Activated CD8-positive, alpha-beta memory T cell treated with anti-CD3 and anti-CD28 coated beads, Interleukin-2, amount 50 U/mL, for 4 hours (primary cell): Measurements from ENCODE around the gene CCND3.
A peak's percentile ranks its signal among the peaks of the same experiment; 100 is the strongest.

Experiments
- DNase-seq: peaks from one replicate; pipeline ENCODE4 v3.0.0-alpha.2; 2020

Gene CCND3

GRCh38 chr6:41941280-41942066 is at the start of gene CCND3:
CCND3 (minus strand) TSS chr6:41941808; CDS start chr6:41941649, 159 bp downstream.
- peak; percentile 85 for DNase-seq

- no peak for DNase-seq
Measured at GRCh38 chr6:41986339-41986738, 44.7 kb upstream of the CCND3 start.

- no peak for DNase-seq
Measured at GRCh38 chr6:41984623-41985022, 43.0 kb upstream of the CCND3 start.

GRCh38 chr6:41976794-41977484 is 35.3 kb upstream of the CCND3 start:
- peak; percentile 24 for DNase-seq

- no peak for DNase-seq
Measured at GRCh38 chr6:41975276-41975675, 33.7 kb upstream of the CCND3 start.

- DNase-seq: no peak
Measured at GRCh38 chr6:41974281-41974825, 32.7 kb upstream of the CCND3 start.

- DNase-seq: no peak
Measured at GRCh38 chr6:41972826-41973225, 31.2 kb upstream of the CCND3 start.

- peak; percentile 60 for DNase-seq
Measured at GRCh38 chr6:41970436-41970846, 28.8 kb upstream of the CCND3 start.

- DNase-seq: no peak
Measured at GRCh38 chr6:41967312-41968287, 26.0 kb upstream of the CCND3 start.

GRCh38 chr6:41966961-41967311 is 25.3 kb upstream of the CCND3 start:
- DNase-seq: no peak

GRCh38 chr6:41966214-41966920 is 24.8 kb upstream of the CCND3 start:
- peak; percentile 0 for DNase-seq

GRCh38 chr6:41965429-41966213 is 24.0 kb upstream of the CCND3 start:
- DNase-seq: peak; percentile 0

GRCh38 chr6:41964201-41964887 is 22.7 kb upstream of the CCND3 start:
- peak; percentile 15 for DNase-seq

GRCh38 chr6:41963371-41963770 is 21.8 kb upstream of the CCND3 start:
- DNase-seq: peak; percentile 7

- DNase-seq: no peak
Measured at GRCh38 chr6:41960028-41960427, 18.4 kb upstream of the CCND3 start.

- DNase-seq: no peak
Measured at GRCh38 chr6:41958022-41958856, 16.6 kb upstream of the CCND3 start.

GRCh38 chr6:41957117-41957516 is 15.5 kb upstream of the CCND3 start:
- DNase-seq: no peak

GRCh38 chr6:41955412-41955811 is 13.8 kb upstream of the CCND3 start:
- no peak for DNase-seq

GRCh38 chr6:41954668-41955067 is 13.1 kb upstream of the CCND3 start:
- DNase-seq: no peak
